ENCODE data around the gene ZBTB16. TPM values are rescaled to one million over a fixed set of nuclear protein-coding genes. Genes with fewer than 3 reads are reported as not detected.

The ZBTB16 gene
- total and polyA plus RNA-seq, 12 donors: 18.3 to 108 (median 54.6) TPM

DNA sequence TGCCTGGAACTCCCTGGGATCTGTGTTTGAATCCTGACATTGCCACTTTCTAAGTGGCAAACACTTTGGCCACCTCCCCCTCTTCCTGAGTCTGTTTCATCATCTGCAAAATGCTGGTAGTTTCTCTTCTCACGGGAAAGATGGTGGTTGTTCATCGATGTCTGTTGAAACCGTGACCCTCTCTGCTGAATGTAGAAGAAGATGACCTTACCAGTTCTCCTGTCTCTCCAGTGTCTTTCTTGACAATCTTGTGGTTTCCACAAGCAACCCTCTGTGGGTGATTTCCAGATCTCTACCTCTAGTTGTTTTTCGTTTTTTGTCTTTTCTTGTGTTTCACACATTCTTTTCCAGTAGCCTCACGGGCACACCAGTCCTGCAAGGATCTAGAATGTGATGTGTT lies 27.5 kb downstream of the ZBTB16 start:
- intact Hi-C loops (cut with DNase I): no loop called here
- Histone ChIP-seq H3K36me3 (peaks cover 0 to 29% (median 0%) of the 10 kb centered on the region in 9 donors), H3K4me3 (no peak overlapping the region), H3K4me1 (peaks cover 62 to 100% (median 99%) of the 10 kb centered on the region in 9 donors), H3K9me3 (no peaks in the 10 kb centered on the region), H3K27me3 (no peaks in the 10 kb centered on the region), H3K27ac (peak overlapping the region in 6 of 10 donors; percentile 25 to 96 (median 48))
- 81 to 82% methylated on average over 5 of the region's 5 CpGs for WGBS, 2 donors
- no peak for TF ChIP-seq CTCF (IDR thresholded peaks at IDR 0.05)
- ATAC-seq (no peak), DNase-seq (no peak)

DNA sequence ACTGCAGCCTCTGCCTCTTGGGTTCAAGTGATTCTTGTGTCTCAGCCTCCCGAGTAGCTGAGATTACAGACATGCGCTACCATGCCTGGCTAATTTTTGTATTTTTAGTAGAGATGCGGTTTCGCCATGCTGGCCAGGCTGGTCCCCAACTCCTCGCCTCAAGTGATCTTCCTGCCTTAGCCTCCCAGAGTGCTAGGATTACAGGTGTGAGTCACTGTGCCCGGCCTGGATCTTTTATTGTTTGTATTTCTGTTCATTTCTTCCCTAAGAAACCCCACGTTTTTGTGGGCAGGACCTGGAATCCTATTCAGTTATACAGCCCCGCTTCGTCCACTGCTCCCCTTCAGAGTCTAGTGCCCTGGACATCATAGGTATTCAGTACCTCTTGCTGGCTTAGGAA lies 28.7 kb downstream of the ZBTB16 start:
- Histone ChIP-seq H3K9me3 (no peaks in the 10 kb centered on the region), H3K27me3 (no peaks in the 10 kb centered on the region), H3K4me1 (peaks cover 57 to 100% (median 99%) of the 10 kb centered on the region in 9 donors), H3K27ac (peak overlapping the region in 6 of 10 donors; percentile 20 to 96 (median 42)), H3K36me3 (peaks cover 0 to 21% (median 0%) of the 10 kb centered on the region in 9 donors), H3K4me3 (no peak overlapping the region)
- ATAC-seq (no peak), DNase-seq (no peak)
- intact Hi-C loops (cut with DNase I): no loop called here
- WGBS, 2 donors: 76 to 80% methylated on average over 9 of the region's 9 CpGs
- TF ChIP-seq CTCF (IDR thresholded peaks at IDR 0.05): no peak

- DNase-seq (no peak), ATAC-seq (peak in 7 of 8 donors; percentile 23 to 63 (median 43))
- no peak for TF ChIP-seq CTCF (IDR thresholded peaks at IDR 0.05)
- peaks cover 61 to 100% (median 99%) of the 10 kb centered on the region in 9 donors for H3K4me1 ChIP-seq
- no peaks in the 10 kb centered on the region for H3K27me3 ChIP-seq
- peaks cover 0 to 17% (median 0%) of the 10 kb centered on the region in 9 donors for H3K36me3 ChIP-seq
- 49 to 66% methylated on average over 7 of the region's 7 CpGs for WGBS, 2 donors
- peak overlapping the region in 8 of 10 donors; percentile 19 to 96 (median 28) for H3K27ac ChIP-seq
- H3K9me3 ChIP-seq: no peaks in the 10 kb centered on the region
- H3K4me3 ChIP-seq: no peak overlapping the region
- intact Hi-C loops (cut with DNase I): no loop called here
Measured at GRCh38 chr11:114088836-114089235, 29.3 kb downstream of the ZBTB16 start.

DNA sequence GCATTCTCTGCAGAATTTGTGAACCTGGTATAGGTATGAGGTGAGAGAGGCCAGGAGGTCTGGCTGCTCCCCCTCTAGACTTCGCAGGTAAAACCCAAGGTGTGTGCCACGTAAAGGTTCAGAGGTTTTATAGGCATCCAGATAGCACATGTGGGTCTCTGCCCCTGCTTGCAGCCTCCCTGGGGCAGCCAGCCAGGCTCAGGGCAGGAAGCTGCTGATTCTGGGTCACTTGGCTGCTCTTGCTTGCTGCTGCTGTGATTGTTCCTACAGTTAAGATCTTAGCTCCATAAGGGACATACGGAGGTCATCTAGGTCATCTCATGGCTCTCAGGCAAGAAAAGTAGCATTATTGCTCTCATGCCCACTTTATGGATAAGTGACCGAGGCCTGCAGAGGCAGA lies 30.2 kb downstream of the ZBTB16 start:
- H3K9me3 ChIP-seq: no peaks in the 10 kb centered on the region
- no peaks in the 10 kb centered on the region for H3K27me3 ChIP-seq
- no peak for TF ChIP-seq CTCF (IDR thresholded peaks at IDR 0.05)
- peaks cover 0 to 17% (median 0%) of the 10 kb centered on the region in 9 donors for H3K36me3 ChIP-seq
- WGBS, 2 donors: 58 to 63% methylated on average over 4 of the region's 4 CpGs
- ATAC-seq (peak in 3 of 8 donors; percentile 6 to 23 (median 16)), DNase-seq (peak in 1 of 2 donors; percentile 37)
- peak overlapping the region in 8 of 10 donors; percentile 24 to 96 (median 56) for H3K27ac ChIP-seq
- H3K4me3 ChIP-seq: no peak overlapping the region
- peaks cover 53 to 98% (median 91%) of the 10 kb centered on the region in 9 donors for H3K4me1 ChIP-seq
- intact Hi-C loops (cut with DNase I): no loop called here

Measured in heart right ventricle (tissue), 16 donors.